GM12878 (cell line): Measurements from ENCODE around the gene GPC5. TPM values are rescaled to one million over a fixed set of nuclear protein-coding genes. Genes with fewer than 3 reads are reported as not detected.

Source experiments
- ATAC-seq: fragments of 200-7000 bp; cut with Tn5 transposase; 3 replicates; pipeline ENCODE4 v1.9.1; 2020; ENCODE audit warnings: mild to moderate bottlenecking, moderate library complexity
- BruUV-seq: library from RNA; stranded (reverse); fragments of 400-500 nt; replicated peaks from 2 replicates; lab custom pipeline; 2021; lab: Mats Ljungman, UMichigan
- CTCF ChIA-PET: fragments of 300-600 bp; sonication (Branson Sonifier 250); formaldehyde crosslinking; extraction: SDS; loops from one replicate; lab custom pipeline; 2021; ENCODE audit warnings: inconsistent platforms; lab: Yijun Ruan, JAX
- POLR2A ChIA-PET: fragments of 350-600 bp; formaldehyde crosslinking; extraction: SDS; loops from one replicate; lab custom pipeline; 2021; ENCODE audit warnings: inconsistent platforms; lab: Charles Lee
- RAD21 ChIA-PET: fragments of 300-600 bp; sonication (Branson Sonifier 250); formaldehyde crosslinking; loops from one replicate; lab custom pipeline; 2023; ENCODE audit warnings: antibody characterized with exemption; ENCODE audit not compliant: unreplicated experiment; lab: Charles Lee
- SMC1A ChIA-PET: fragments of 300-600 bp; sonication (Branson Sonifier 250); formaldehyde crosslinking; loops from one replicate; lab custom pipeline; 2023; ENCODE audit not compliant: unreplicated experiment, uncharacterized antibody; lab: Charles Lee
- DNase-seq: peaks from one replicate; pipeline ENCODE4 v3.0.0-alpha.2; 2011; ENCODE audit warnings: low read depth, low spot score
- FAIRE-seq: peaks from 3 replicates; lab custom pipeline; 2011; peaks lifted over from hg19 to GRCh38; lab: Jason Lieb, UNC
- H2AFZ ChIP-seq: 2 replicates; pipeline ENCODE4 v1.6.0; 2011; ENCODE audit warnings: low read depth, low read length, control low read depth; ENCODE audit not compliant: control insufficient read depth
- H3K27ac ChIP-seq: 2 replicates; pipeline ENCODE4 v1.5.1; 2011; ENCODE audit warnings: control low read depth; ENCODE audit not compliant: control insufficient read depth, insufficient read depth
- H3K27me3 ChIP-seq, 2 experiments: replicated peaks in 1 of 2; 2 replicates each; pipeline versions ENCODE4 v1.6.0 to v1.6.1; 2011; ENCODE audit warnings: low read length in 1 of 2; ENCODE audit not compliant: control insufficient read depth in 2 of 2, insufficient read depth in 2 of 2
- H3K36me3 ChIP-seq, 2 experiments: 2 replicates each; pipeline ENCODE4 v1.5.1; 2011; ENCODE audit warnings: low read length in 1 of 2; ENCODE audit not compliant: control insufficient read depth in 2 of 2, insufficient read depth in 2 of 2
- H3K4me1 ChIP-seq: 2 replicates; pipeline ENCODE4 v1.6.1; 2011; ENCODE audit warnings: mild to moderate bottlenecking, low read length, moderate library complexity, mixed read lengths; ENCODE audit not compliant: control insufficient read depth, insufficient read depth
- H3K4me2 ChIP-seq: 2 replicates; pipeline ENCODE4 v1.6.0; 2011; ENCODE audit warnings: control low read depth; ENCODE audit not compliant: control insufficient read depth, insufficient read depth
- H3K4me3 ChIP-seq: fragments of 200-600 bp; sonication (generic); 2 replicates; pipeline ENCODE4 v1.5.1; 2016
- H3K79me2 ChIP-seq: 2 replicates; pipeline ENCODE4 v1.6.0; 2011; ENCODE audit warnings: low read length; ENCODE audit not compliant: control insufficient read depth, insufficient read depth
- H3K9ac ChIP-seq: 2 replicates; pipeline ENCODE4 v1.8.0; 2011; ENCODE audit warnings: low read length, control low read depth, mixed read lengths; ENCODE audit not compliant: control insufficient read depth, insufficient read depth
- H3K9me3 ChIP-seq: replicated peaks from 3 replicates; pipeline ENCODE4 v1.5.1; 2011; ENCODE audit warnings: mild to moderate bottlenecking, low read length; ENCODE audit not compliant: control insufficient read depth, insufficient read depth
- H4K20me1 ChIP-seq: 2 replicates; pipeline ENCODE4 v1.6.0; 2011; ENCODE audit not compliant: control insufficient read depth, insufficient read depth
- ATF3 ChIP-seq: IDR thresholded peaks from 2 replicates; pipeline ENCODE4 v1.6.1; 2011; ENCODE audit warnings: low read depth, mild to moderate bottlenecking, low read length, moderate library complexity, borderline replicate concordance; ENCODE audit errors: extremely low read depth
- CEBPZ ChIP-seq: fragments of 150-350 bp; IDR thresholded peaks from 2 replicates; pipeline ENCODE4 v1.6.1; 2016; ENCODE audit warnings: low read depth, low read length
- FOXK2 ChIP-seq: fragments of 450-650 bp; IDR thresholded peaks from 2 replicates; pipeline ENCODE4 v1.6.1; 2017; ENCODE audit warnings: mild to moderate bottlenecking, moderate library complexity
- JUNB ChIP-seq: IDR thresholded peaks from 2 replicates; pipeline ENCODE4 v1.6.1; 2016; ENCODE audit warnings: antibody characterized with exemption, mild to moderate bottlenecking
- RB1 ChIP-seq: fragments of 450-650 bp; formaldehyde crosslinking; IDR thresholded peaks from 2 replicates; pipeline ENCODE4 v1.6.1; 2017; ENCODE audit warnings: mild to moderate bottlenecking, borderline replicate concordance
- USF2 ChIP-seq: IDR thresholded peaks from 2 replicates; pipeline ENCODE4 v1.6.1; 2011; ENCODE audit warnings: low read depth, low read length, improper control_type of control experiment, borderline replicate concordance
- WGBS: methylation state at CpG from one replicate; pipeline ENCODE4 v1.1.6; 2016; ENCODE audit warnings: low lambda C conversion rate; ENCODE audit not compliant: insufficient replicate concordance, insufficient coverage; ENCODE audit errors: missing lambda C conversion rate; 5-methylcytosine and 5-hydroxymethylcytosine counted together
- in situ Hi-C: fragments of 300-500 bp; cut with MboI; formaldehyde crosslinking; loops from 9 replicates; pipeline ENCODE4 v1.14.3; 2018; ENCODE audit warnings: mixed read lengths
- intact Hi-C: fragments of 100-400 bp; cut with micrococcal nuclease; formaldehyde crosslinking; loops from one replicate; pipeline ENCODE4 v1.14.2; 2022; ENCODE audit not compliant: unreplicated experiment
- polyA plus RNA-seq, 11 experiments: library from polyadenylated mRNA; depleted of rRNA in 4 of 11; unstranded in 6 of 11; stranded (reverse) in 5 of 11; fragments of >200 nt; fragmentation: Nextera tagmentation in 4 of 11; fragmentation: Illumina TruSeq in 1 of 11; extraction: Ambion mirVana in 4 of 11; extraction: Trizol in 1 of 11; gene quantifications; 1 replicate in 1 of 11; 2 replicates in 10 of 11; pipeline versions ENCODE4 v1.2.1 to v1.2.3, GENCODE V29; 2011 to 2016; ENCODE audit warnings: inconsistent platforms in 2 of 11, missing spikeins in 2 of 11, low read depth in 1 of 11
- total RNA-seq, 4 experiments: library from RNA; depleted of rRNA in 3 of 4; stranded (reverse); fragments of >200 nt in 3 of 4; fragmentation: Illumina TruSeq in 1 of 4; extraction: Trizol in 1 of 4; gene quantifications; 2 replicates each; pipeline versions ENCODE4 v1.2.1 to v1.2.3, GENCODE V29; 2013 to 2021

Gene GPC5
- total and polyA plus RNA-seq, 10 of the 15 experiments (the other 5 are each of a cell fraction or from before 2014, with no cell fraction given): 0.05 to 0.87 (median 0.44) TPM; not detected in 1

GRCh38 chr13:91655731-91656130 is 257.3 kb downstream of the GPC5 start (continued):
- TF ChIP-seq USF2: no peak
- no peak for TF ChIP-seq CEBPZ
- no peak for TF ChIP-seq FOXK2

- Histone ChIP-seq H3K27me3 (no peaks in the 10 kb centered on the region), H3K4me3 (no peak overlapping the region), H3K79me2 (no peaks in the 10 kb centered on the region), H4K20me1 (no peaks in the 10 kb centered on the region)
- POLR2A ChIA-PET: no interaction called here
- intact Hi-C loops (no loop called here), in situ Hi-C loops (no loop called here)
- 44% methylated on average over 2 of the region's 2 CpGs for WGBS
- no peak for ATAC-seq
- TF ChIP-seq ATF3 (no peak), RB1 (no peak), JUNB (no peak)
- TF ChIP-seq, all 136 proteins: peak for 0
- SMC1A ChIA-PET: no interaction called here
- H3K4me2 ChIP-seq: no peak overlapping the region
- FAIRE-seq: no peak
- H3K36me3 ChIP-seq: no peaks in the 10 kb centered on the region
- no peaks in the 10 kb centered on the region for H3K9me3 ChIP-seq
- no peak overlapping the region for H2AFZ ChIP-seq
- CTCF ChIA-PET: no interaction called here
- no peak for DNase-seq
- BruUV-seq: no TSS peak
- H3K27ac ChIP-seq: no peak overlapping the region
- H3K9ac ChIP-seq: no peak overlapping the region
- H3K4me1 ChIP-seq: no peaks in the 10 kb centered on the region
- RAD21 ChIA-PET: no interaction called here
Measured at GRCh38 chr13:91657283-91657682, 258.9 kb downstream of the GPC5 start.
